NCI-H526 treated with DMSO at 0.1 percent for 48 hours (cell line): ENCODE measurements around the gene NEK4.
A peak's percentile ranks its signal among the peaks of the same experiment; 100 is the strongest.
"Not testable (repeated sequence)": the region's sequence is repeated elsewhere in the genome, so short reads cannot be mapped to it uniquely, and the experiment has no call there.

Source experiments
- DNase-seq: peaks from one replicate; lab custom pipeline; 2025; lab: John Stamatoyannopoulos, UW

The NEK4 gene

DNA sequence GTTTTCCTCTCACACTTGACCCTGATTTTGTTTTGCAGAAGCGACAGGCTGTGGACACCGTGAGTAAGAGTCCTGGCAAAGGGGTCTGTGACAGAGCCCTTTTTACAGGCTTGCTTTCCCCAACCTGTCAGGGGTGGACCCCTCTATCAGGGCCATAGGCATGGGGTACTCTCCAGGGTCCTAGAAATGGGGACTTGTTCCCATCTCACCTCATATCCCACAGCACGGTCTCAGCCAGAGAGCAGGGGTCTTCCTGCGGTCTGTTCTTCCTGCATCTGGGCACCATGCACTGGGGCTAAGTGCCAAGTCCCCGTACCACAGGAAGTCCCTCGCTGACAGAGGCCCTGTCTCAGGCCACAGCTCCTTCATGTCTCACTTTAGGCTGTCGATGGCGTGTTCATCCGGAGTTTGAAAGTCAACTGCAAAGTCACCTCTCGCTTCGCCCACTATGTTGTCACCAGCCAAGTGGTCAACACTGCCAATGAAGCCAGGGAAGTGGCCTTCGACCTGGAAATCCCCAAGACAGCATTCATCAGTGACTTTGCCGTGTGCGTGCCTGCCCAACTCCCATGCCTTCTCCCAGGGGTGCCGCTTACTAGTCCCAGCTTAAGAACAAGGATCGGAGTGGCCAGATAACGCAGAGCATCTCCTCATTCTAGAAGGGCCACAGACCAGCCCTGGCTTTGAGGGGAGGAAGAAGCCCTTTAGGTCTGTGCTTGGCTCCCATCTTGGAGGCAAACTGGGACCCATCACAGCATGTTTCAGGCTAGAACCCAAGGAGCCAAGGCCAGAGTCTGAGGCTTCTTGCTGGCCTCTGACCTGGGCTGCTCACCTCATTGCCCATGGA lies 7.4 kb upstream of the NEK4 start:
- no peak for DNase-seq

DNA sequence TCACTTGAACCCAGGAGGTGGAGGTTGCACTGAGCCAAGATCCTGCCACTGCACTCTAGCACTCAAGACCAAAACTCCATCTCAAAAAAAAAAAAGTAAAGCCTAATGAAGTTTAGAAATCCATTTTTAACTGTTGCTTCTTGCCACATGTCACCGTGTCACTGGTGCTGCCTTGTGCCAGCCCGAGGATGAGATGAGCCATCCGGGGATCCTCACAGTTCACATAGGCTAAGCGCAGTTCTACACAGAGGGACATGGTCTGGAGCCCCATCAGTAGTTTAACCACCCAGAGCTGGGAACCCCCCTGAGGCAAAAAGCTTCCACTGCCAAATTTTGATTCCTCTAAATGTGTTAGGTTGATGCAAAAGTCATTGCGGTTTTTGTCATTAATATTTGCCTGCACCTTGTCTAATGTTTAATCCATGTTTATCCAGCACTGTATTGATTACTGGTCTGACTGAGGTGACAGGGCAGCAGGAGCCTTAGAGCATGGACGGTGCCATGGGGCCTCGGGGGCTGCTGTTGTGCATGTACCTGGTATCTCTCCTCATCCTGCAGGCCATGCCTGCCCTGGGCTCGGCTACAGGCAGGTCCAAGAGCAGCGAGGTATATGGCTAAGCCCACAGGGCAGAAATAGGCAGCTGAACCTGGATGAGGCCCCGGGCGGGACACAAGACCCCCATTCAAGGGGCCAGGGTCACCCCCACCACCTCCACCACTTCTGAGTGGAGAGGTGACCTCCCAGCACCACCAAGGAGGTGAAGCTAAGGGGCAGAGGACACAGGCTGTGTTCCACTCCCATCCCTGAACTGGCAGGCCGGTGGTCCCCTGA lies 6.6 kb upstream of the NEK4 start, which contains the start of gene ITIH1:
Gene ITIH1 (plus strand): TSS at position 473 of the 832 bp plus-strand sequence. CDS start 17 bp downstream, at position 490.
- no peak for DNase-seq

DNA sequence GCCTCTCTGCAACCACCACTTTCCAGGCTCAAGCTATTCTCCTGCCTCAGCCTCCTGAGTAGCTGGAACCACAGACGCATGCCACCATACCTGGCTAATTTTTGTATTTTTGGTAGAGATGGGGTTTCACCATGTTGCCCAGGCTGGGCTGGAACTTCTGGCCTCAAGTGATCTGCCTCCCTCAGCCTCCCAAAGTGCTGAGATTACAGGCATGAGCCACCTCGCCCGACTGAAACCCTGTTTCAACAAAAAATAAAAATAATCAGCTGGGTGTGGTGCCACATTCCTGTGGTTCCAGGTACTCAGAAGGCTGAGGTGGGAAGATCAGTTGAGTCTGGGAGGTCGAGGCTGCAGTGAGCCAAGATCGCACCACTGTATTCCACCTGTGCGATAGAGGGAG lies 5.7 kb upstream of the NEK4 start:
- not testable (repeated sequence) for DNase-seq

DNA sequence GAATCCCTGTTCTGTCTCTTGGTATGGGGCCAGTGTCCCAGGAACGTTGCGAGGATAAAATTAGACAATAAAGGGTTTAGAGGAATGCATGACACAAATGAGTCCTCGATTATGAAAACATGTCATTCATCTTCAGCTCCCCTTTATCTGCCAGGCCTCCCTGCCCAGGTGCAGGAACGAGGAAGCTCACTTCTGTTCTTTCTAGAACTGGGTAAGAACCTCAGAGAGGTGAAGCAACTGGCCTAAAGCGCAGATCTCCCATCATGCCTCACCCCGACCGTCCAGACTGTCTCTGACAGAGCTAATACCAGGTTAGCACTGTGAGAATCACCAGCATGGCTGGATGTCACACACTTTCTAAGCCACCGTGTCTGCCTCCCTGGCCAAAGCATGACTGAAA lies 5.1 kb upstream of the NEK4 start:
- no peak for DNase-seq

DNA sequence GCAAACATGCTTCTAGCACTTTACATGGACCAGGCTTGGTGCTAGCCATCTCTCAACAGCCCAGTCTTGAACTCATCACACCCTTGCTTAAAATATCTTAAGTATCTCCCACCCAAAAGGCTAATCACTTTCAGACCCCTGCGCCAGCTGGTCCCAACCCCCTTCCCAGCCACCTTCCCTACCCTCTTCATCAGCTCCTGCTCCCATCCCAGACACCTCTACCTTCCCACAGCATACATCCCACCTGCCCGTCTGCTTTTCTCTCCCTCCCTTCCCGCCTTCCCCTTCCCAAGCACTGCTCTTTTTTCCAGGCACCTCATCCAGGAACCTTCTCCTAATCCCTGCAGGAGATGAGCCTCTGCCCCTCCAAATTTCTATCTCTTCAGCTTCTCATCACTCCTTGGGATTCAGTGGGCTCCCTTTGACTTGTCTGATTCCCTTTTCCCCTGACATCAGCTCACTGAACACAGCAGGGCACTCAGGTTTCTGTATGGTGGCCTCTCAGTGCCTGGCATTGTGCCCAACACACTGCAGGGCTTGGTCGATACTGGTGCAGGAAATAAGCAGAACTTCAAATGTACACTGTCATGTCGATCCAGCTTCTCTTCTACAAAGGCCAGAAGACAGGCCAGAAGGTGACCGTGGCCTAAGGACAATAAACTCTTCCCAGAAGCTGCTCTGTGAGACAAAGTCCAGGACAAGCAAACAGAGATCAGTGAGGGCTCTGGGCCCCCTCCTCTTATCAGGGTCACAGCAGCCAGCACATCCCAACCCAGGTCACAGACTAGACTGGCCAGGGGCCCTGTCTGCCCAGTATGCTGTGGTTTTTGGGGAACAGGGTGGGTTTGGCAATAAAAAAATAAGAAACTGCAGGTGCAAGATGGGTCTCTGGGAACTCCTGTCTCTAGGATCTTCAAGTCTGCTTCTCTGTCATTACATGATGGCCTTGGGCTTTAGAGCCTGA lies 4.4 kb upstream of the NEK4 start:
- DNase-seq: no peak

DNA sequence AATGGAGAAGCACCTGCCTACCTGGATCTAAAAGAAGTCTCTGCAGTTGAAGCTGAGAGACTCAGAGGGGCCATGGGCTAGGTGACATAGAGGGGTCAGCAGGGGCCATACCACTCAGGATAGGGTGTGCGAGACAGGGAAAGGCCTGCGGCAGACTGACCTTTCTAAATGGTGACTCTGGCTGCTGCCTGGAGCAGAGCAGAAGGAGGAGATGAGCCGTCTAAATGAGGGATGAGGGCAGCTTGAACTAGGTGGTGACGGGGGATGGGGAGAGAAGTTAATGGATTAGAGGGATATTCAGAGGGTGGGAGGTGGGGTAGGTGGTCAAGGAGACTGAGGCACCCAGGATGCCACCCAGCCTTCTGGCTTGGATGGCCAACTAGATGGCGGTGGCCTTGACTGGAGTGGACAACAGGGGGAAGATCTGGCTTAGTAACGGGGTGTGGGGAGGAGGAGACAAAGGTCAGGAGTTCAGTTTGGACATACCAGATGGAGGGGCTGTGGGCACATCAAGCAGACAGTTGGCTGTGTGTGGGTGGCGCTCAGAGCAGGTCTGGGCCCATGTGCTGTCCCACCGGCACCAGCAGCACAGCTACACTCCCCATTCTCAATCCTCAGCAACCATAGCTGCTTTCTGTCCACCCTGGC lies 3.5 kb upstream of the NEK4 start:
- no peak for DNase-seq

DNA sequence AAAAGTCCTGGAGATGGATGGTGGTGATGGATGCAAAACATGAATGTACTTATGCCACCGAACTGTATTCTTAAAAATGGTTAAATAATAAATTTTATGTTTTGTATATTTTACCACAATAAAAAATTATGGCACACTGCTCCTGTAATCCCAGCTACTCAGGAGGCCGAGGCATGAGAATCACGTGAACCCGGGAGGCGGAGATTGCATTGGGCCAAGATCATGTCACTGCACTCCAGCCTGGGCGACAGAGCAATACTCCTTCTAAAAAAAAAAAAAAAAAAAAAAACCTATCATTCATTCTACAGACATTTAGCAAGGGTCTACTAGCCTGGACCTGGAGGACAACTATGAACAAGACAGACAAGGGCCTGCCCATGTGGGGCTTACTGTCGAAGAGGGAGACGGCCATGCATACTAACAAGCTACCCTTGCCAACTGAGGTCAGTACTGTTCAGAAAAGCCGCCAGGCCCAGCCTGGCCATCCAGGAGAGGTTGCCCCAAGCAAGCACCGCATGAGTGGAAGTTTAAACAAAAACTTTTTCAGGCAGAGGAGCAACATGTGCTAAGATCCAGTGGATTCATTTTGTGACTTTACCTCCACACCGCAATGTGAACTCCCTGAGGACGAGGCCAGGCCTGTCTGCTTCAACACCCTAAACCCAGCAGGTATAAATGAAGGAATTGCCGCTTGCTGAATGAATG lies 2.8 kb upstream of the NEK4 start:
- DNase-seq: no peak

DNA sequence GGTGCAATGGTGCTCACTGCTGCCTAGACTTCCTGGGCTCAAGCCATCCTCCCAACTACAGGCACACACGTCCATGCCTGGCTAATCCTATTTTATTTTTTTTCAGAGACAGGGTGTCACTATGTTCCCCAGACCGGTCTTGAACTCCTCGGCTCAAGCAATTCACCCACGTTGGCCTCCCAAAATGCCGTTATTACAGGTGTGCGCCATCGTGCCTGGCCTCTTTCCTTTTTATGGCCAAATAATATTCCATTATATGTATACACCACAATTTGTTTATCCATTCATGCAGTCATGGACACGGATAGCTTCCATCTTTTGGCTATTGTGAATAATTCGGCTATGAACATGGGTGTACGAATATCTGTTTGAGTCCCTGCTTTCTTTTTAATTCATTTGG lies 962 bp upstream of the NEK4 start:
- DNase-seq: no peak

DNA sequence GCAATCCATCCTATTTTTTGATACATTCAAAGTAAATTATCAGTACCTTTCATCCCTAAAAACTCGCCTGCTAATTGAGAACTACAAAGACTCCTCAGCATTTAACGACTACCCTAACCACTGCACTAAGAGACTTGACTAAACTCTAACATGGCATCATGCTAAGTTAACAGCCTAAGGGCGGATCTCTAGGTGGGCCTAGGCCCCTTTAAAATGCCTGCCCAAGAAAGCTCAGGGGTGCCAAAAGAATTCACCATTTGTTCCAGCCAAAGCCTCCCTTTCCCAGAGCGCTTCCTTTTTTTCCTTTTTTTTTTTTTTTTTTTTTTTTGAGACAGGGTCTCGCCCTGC lies 568 bp upstream of the NEK4 start:
- DNase-seq: no peak

DNA sequence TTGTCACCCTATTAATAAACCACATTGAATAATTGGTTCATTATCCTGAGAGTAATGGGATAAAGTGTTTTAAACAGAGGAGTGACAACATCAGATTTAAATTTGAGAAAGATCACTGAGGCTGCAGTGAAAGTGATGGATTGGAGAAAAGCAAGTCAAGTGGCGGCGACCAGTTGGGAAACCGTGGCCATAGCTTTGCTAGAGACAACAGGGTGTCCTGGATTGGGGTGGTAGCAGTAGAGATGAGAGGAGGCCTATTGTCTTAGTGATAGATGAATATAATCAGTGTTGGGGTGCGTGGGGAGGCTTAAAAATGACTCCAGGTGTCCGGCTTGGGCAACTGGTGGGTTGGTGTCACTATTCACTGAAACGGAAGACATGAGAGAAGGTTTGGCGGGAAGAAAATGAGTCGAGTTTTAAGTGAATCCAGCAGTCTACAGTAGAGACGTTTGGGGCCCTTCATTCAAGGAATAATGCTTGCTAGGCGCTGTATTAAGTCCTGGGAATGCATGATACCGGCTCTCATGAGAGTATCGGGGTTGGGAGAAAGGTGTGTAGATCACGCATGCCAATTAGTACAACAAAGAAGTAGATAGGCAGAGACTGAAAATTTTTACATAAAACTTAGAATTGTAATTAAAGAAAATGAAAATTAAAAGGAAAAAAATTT lies 819 bp downstream of the NEK4 start:
- DNase-seq: peak; percentile 35

DNA sequence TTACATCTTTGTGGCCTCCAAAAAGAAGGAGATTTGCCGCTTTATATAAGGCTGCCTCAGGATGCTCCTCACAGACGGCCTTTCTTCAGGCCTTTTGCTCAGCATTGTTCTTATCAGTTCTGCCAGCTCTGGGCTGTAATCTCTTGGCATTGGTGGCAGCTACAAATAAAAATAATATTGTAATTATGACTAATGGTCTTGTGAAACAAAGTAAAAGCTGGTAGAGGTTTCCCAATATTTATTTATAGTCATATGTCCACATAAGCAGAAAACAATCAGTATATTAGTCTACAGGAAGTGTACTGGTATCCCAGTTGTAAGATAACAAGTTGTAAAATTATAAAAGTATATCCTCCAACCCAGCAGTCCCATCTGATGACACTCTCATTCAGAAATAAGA lies 7.3 kb downstream of the NEK4 start:
- DNase-seq: no peak

DNA sequence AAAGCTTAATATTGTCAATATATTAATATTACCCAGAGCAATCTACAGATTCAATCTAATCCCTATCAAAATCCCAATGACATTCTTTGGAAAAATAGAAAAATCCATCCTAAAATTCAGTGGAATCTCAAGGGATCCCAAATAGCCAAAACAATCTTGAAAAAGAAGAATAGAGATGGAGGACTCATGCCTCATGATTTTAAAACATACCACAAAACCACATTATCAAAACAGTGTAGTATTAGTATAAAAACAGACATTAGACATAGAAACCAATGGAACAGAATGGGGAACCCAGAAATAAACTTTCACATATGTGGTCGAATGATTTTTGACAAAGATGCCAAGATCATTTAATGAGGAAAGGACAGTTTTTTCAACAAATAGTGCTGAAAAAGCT lies 14.6 kb downstream of the NEK4 start:
- no peak for DNase-seq

DNA sequence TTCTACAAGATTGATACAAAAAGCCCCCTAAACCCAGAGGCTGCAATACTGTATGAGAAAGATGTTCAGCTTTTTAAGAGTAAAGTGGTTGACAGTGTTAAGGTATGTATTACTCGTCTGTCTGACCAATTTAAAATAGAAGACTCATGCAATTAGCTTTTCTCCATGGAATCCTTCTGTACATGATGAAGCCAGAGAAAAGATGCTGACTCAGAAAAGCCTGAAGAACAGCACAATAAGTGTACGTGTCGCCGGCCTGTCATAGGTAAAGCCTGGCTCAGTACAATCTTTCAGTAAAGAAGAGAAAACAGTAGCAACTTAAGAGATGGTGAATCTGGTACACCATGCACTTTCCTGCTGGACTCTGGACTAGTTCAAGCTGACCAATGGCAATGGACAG lies 16.4 kb downstream of the NEK4 start:
- no peak for DNase-seq

DNA sequence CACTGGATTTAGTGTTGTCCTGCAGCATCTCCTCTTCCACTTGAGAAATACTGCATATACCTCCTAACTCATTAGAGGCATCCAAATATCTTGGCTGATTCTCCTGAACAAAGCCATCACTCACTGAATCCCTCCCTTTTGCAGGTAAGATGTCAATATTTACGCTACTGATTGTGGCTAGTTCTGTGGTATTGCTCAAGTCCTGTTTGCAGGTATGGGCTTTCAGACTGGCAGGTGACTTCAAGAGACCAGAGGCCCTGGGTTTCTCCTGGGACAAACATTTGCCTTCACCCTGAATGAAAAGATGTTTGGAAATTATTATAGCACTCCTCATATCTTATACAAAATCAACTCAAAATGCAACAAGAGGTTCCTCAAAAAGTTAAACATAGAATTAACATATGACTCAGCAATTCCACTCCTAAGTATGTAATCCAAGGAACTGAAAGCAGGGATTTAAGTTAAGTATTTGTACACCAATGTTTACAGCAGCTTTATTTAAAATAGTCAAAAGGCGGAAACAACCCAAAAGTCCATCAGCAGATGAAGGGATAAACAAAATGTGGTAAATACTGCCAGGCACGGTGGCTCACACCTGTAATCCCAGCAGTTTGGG lies 18.6 kb downstream of the NEK4 start:
- no peak for DNase-seq

DNA sequence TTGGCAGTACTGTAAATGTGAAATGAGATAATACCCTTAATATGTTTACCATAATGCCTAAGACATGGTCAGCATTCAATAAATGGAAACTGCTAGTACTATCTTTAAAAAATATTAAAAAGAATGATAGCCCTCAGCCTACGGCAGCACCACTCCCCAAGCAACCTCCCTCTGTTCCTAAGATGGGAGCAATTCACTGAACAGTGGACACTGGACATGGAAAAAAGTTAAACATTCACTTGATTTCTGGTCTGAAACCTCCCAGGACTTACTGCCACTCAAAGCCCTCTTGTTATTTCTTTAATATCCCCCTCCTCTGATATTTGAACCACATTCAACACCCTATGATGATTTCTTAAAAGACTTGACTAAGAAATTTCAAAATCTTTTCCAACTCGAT lies 27.0 kb downstream of the NEK4 start:
- no peak for DNase-seq

DNA sequence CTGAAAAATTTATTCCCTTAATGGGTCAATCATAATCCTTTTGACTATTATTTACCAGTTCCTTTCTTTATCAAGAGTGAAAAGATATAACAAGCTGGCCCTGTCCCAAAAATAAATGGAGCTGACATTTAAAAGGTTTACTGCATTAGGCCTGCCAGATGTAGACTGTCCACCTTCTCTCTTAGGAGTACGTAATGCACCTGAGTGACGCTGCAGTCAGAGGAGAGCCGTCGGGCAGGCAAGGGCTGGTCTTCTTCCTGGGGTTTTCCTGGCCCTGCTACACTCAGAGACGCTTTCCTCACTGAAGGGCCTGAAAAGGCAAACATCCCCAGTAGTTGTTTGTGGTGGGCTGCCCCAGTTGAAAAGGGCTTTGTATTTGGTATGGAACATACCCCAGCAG lies 27.6 kb downstream of the NEK4 start:
- no peak for DNase-seq

DNA sequence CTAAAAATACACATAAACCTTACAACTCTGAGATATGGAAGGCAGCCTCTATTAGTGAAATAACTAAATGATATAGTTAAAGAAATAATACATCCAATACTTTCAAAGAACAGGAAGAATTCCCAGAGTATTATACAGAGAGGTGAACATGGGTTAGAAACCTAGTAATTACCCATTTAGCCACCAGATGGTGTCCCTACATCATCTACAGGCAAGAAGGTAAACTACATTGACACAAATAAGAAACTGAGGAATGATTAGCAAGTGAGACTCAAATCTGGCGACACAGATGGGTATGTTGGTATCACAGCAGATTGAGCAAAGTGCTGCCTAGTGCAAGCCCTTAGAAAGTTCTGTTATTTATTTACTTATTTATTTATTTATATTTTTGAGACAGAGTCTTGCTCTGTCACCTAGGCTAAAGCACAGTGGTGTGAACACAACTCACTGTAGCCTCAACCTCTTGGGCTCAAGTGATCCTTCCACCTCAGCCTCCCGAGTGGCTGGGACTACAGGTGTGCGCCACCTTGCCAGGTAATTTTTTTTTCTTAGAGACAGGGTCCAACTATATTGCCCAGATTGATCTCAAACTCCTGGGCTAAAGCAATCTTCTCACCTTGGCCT lies 28.2 kb downstream of the NEK4 start:
- DNase-seq: no peak

DNA sequence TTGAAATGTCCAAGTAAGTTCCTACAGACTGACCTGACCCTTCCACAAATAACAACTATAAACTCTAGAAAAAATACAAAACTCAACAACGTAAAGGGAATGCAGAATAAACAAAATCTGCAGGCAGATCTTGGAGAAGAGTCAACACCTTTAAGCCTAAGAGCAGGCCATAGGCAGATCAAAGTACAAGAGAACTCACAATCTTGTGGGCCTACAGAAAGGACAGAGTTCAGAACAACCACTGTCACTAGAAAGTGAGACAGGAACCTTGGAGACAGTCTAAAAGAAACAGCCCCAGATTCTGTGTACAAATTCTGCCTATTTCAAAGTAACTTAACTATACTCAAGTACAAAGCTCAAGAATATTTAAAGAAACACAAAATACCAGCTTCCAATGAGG lies 31.0 kb downstream of the NEK4 start:
- no peak for DNase-seq

DNA sequence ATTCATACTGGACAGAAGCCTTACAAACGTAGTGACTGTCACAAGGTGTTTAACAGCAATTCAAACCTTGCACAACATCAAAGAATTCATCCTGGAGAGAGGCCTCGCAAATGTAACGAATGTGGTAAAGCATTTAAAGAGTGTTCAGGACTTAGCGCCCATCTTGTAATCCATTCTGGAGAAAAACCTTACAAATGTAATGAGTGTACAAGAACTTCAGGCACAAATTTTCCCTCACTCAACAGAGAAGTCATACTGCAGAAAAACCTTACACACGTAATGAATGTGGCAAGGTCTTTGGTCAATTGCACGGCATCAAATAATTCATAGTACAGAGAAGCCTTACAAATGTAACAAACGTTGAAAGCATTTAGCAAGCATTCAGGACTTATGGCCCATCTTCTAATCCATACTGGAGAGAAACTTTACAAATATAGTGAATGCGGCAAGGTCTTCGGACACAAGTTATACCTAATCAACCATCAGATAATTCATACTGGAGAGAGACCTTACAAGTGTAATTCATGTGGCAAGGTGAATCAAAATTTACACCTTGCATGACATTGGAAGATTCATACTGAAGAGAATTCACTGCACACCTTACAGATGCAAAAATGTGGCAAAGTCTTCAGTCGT lies 37.4 kb downstream of the NEK4 start:
- DNase-seq: no peak
